Parathyroid adenoma (tissue), 2 donors: ENCODE results near the gene DNAI4.

Experiments used
- H2AFZ ChIP-seq: fragments of 300-600 bp; sonication (generic); one replicate; pipeline ENCODE4 v1.7.0; 2017; ENCODE audit warnings: antibody characterized with exemption, mild to moderate bottlenecking
- H3K27ac ChIP-seq: fragments of 300-600 bp; sonication (generic); one replicate; pipeline ENCODE4 v1.7.0; 2017
- H3K27me3 ChIP-seq: fragments of 300-600 bp; sonication (generic); one replicate; pipeline ENCODE4 v1.7.0; 2017; ENCODE audit warnings: low read length; ENCODE audit not compliant: control insufficient read depth, insufficient read depth
- H3K36me3 ChIP-seq: fragments of 300-600 bp; sonication (generic); one replicate; pipeline ENCODE4 v1.7.0; 2017; ENCODE audit warnings: low read length; ENCODE audit not compliant: control insufficient read depth, insufficient read depth
- H3K4me1 ChIP-seq: fragments of 300-600 bp; sonication (generic); one replicate; pipeline ENCODE4 v1.7.0; 2017; ENCODE audit warnings: control low read depth
- H3K4me2 ChIP-seq: fragments of 300-600 bp; sonication (generic); one replicate; pipeline ENCODE4 v1.7.0; 2017; ENCODE audit warnings: low read length
- H3K4me3 ChIP-seq: fragments of 300-600 bp; sonication (generic); one replicate; pipeline ENCODE4 v1.7.0; 2017; ENCODE audit warnings: low read depth, low read length
- H3K79me2 ChIP-seq: fragments of 300-600 bp; sonication (generic); one replicate; pipeline ENCODE4 v1.7.0; 2017; ENCODE audit warnings: control low read depth
- H3K9ac ChIP-seq: fragments of 300-600 bp; sonication (generic); one replicate; pipeline ENCODE4 v1.7.0; 2017; ENCODE audit warnings: mild to moderate bottlenecking
- H3K9me3 ChIP-seq: fragments of 300-600 bp; sonication (generic); one replicate; pipeline ENCODE4 v1.7.0; 2017; ENCODE audit warnings: low read length; ENCODE audit not compliant: control insufficient read depth
- TF ChIP-seq, protein P1 (sequence below): fragments of 300-600 bp; sonication (generic); IDR thresholded peaks from one replicate; pipeline ENCODE4 v1.7.0; 2017; ENCODE audit warnings: antibody characterized with exemption, mild to moderate bottlenecking
- donor health status: primary hyperparathyroidism.

DNAI4 gene

DNA sequence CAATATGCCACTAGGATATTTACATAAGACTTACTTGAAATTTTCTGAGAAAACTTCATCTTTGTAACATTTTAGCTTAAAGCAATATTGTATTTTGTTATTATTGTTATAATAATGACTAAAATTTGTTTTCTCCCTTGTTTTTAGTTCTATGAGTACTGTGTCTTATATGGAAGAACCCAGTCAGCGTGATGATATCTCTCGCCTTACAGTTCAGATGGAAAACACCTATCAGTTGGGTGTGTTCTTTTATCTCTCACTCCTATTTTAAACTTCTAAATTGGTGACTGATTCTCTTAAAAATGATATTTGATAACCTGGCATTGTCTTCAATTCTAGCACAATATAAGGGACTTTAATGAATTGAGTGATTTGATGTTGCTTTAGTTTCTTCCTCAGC is 154.4 kb downstream of the DNAI4 start:
- Histone ChIP-seq H3K9ac (no peak overlapping the region), H3K4me1 (no peaks in the 10 kb centered on the region)
- TF ChIP-seq, protein P1, sequence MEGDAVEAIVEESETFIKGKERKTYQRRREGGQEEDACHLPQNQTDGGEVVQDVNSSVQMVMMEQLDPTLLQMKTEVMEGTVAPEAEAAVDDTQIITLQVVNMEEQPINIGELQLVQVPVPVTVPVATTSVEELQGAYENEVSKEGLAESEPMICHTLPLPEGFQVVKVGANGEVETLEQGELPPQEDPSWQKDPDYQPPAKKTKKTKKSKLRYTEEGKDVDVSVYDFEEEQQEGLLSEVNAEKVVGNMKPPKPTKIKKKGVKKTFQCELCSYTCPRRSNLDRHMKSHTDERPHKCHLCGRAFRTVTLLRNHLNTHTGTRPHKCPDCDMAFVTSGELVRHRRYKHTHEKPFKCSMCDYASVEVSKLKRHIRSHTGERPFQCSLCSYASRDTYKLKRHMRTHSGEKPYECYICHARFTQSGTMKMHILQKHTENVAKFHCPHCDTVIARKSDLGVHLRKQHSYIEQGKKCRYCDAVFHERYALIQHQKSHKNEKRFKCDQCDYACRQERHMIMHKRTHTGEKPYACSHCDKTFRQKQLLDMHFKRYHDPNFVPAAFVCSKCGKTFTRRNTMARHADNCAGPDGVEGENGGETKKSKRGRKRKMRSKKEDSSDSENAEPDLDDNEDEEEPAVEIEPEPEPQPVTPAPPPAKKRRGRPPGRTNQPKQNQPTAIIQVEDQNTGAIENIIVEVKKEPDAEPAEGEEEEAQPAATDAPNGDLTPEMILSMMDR, result no peak

DNA sequence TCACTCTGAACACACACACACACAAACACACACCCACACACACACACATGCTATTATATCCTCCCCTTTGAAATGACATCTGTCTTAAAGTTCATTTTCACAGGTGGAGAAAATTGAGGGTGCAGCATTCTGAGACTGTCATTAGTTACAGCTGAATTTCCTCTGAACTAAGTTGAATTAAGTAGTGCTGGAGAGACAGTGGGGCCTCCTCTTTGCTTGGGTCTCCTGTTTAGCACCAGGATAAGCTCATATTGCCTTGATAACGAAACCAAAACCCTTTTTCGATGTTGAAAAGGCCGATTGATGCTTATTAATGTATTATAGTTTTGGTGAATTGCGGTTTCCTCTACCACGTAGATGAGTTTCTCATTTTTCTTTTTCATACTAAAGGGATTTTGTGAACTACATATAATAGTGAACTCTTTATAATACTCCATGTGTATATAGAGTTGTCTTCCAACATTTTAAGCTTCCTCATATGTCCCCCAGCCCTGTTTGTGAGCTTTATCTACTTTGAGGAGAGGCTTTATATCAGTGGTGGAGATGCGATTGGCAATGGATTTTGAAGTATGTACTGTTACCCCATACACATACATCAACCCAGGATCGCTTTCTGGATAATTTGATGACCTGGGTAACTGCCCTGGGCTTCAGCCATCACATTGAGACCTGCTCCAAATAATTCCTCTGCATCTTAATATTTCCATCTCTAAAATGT is 155.0 kb downstream of the DNAI4 start:
- no peaks in the 10 kb centered on the region for H3K9me3 ChIP-seq
- H3K36me3 ChIP-seq, result no peaks in the 10 kb centered on the region
- H2AFZ ChIP-seq, result no peak overlapping the region
- no peaks in the 10 kb centered on the region for H3K79me2 ChIP-seq
- no peak overlapping the region for H3K4me2 ChIP-seq
- no peak overlapping the region for H3K9ac ChIP-seq
- no peaks in the 10 kb centered on the region for H3K4me1 ChIP-seq
- no peak overlapping the region for H3K4me3 ChIP-seq
- no peak overlapping the region for H3K27ac ChIP-seq
- TF ChIP-seq, protein P1, result no peak
- H3K27me3 ChIP-seq, result no peaks in the 10 kb centered on the region

More for the DNA sequence above, 154.4 kb downstream of the DNAI4 start:
- H3K27ac ChIP-seq, result no peak overlapping the region
- no peaks in the 10 kb centered on the region for H3K9me3 ChIP-seq
- no peak overlapping the region for H3K4me2 ChIP-seq
- H3K79me2 ChIP-seq, result no peaks in the 10 kb centered on the region
- H3K27me3 ChIP-seq, result no peaks in the 10 kb centered on the region
- H2AFZ ChIP-seq, result no peak overlapping the region
- no peaks in the 10 kb centered on the region for H3K36me3 ChIP-seq
- no peak overlapping the region for H3K4me3 ChIP-seq

DNA sequence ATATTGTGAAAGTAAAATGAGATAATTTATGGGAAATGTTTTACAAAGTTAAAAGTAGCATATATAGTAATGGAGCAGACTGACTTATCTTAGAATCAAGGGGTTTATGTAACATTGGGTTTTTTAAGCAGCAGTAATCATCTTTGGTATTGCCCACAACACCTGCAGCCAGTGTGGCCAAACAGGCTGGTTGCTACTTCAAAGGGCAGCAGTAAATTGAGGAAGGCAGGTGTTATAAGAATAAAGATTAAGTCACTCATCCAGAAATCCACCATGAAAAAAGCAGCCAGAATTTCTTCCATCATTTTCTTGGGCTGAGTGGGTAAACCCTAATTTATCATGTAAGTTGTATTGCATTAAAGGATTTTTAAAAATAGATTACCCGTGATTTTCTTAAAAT is 155.7 kb downstream of the DNAI4 start:
- Histone ChIP-seq H3K79me2 (no peaks in the 10 kb centered on the region), H3K4me2 (no peak overlapping the region), H3K9me3 (no peaks in the 10 kb centered on the region), H3K4me1 (no peaks in the 10 kb centered on the region), H2AFZ (no peak overlapping the region), H3K36me3 (no peaks in the 10 kb centered on the region), H3K27me3 (no peaks in the 10 kb centered on the region), H3K27ac (no peak overlapping the region), H3K9ac (no peak overlapping the region), H3K4me3 (no peak overlapping the region)
- TF ChIP-seq, protein P1, result no peak

DNA sequence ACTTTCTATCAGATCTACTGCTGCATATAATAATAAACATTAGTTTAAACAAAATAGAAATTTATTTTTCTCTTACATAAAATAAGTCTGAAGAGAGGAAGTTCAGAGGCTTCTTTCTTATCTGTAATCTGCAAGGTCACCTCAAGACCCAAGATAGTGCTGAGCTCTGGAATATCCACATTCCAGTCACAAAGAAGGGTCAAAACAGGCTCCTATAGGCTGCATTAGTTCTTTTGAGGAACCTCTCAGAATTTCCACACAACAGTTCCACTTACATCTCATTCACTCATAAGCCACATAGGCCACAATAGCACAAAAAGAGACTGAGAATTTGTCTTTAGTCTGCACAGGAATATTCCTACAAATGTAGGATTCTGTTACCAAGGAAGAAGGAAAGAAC is 157.0 kb downstream of the DNAI4 start:
- TF ChIP-seq, protein P1, result no peak
- Histone ChIP-seq H3K79me2 (no peaks in the 10 kb centered on the region), H3K27ac (no peak overlapping the region), H3K4me1 (no peaks in the 10 kb centered on the region), H3K9ac (no peak overlapping the region), H2AFZ (no peak overlapping the region), H3K4me2 (peak overlapping the region; percentile 28), H3K36me3 (no peaks in the 10 kb centered on the region), H3K4me3 (no peak overlapping the region), H3K9me3 (no peaks in the 10 kb centered on the region), H3K27me3 (no peaks in the 10 kb centered on the region)

DNA sequence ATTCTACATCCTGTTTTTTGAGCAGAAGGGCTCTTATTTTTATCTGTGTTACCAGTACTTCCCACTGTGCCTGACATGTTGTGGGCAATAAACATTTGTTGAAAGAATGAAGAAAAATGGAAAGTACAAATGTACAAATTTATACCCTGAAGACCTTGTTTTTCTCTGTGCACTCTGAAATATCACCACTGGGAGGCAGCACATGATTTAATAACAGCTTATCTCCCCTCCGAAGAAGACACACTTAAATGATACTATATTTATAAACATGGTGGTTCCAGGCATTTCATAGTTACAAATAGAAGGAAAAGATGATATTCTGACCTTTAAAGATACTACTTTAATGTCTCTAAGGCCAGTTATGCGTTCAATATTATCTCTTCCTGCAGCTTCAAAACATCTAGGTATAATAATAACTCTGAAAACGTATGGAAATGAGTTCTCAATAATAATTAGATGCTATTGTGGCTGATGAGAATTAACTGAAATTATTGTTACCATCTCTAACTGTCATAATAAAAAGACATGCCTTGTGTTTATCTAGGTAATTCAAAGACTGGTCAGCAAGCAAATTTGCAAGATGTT is 159.6 kb downstream of the DNAI4 start:
- no peak overlapping the region for H3K9ac ChIP-seq
- no peaks in the 10 kb centered on the region for H3K9me3 ChIP-seq
- H3K27ac ChIP-seq, result no peak overlapping the region
- H3K4me1 ChIP-seq, result no peaks in the 10 kb centered on the region
- H2AFZ ChIP-seq, result no peak overlapping the region
- no peaks in the 10 kb centered on the region for H3K27me3 ChIP-seq
- H3K4me3 ChIP-seq, result no peak overlapping the region
- H3K36me3 ChIP-seq, result no peaks in the 10 kb centered on the region
- H3K79me2 ChIP-seq, result no peaks in the 10 kb centered on the region
- TF ChIP-seq, protein P1, result peak; percentile 46
- H3K4me2 ChIP-seq, result no peak overlapping the region
